BLaER1 treated with 17β-estradiol and CSF1 and Interleukin-3, amounts not matched to agents 10 nM and 100 nM (cell line): ENCODE data around the gene SASH1.

ENCODE experiments used
- H3K27ac ChIP-seq, 11 experiments: shearing (Covaris generic); formaldehyde crosslinking; 2 replicates each; pipeline ENCODE4 v1.8.1; 2022
- H3K27me3 ChIP-seq, 11 experiments: shearing (Covaris generic); formaldehyde crosslinking; 2 replicates each; pipeline ENCODE4 v1.8.1; 2022
- H3K36me3 ChIP-seq, 11 experiments: shearing (Covaris generic); formaldehyde crosslinking; 2 replicates each; pipeline ENCODE4 v1.8.1; 2022
- H3K4me1 ChIP-seq, 10 experiments: shearing (Covaris generic); formaldehyde crosslinking; 2 replicates each; pipeline ENCODE4 v1.8.1; 2022
- H3K4me2 ChIP-seq, 11 experiments: shearing (Covaris generic); formaldehyde crosslinking; 2 replicates each; pipeline ENCODE4 v1.8.1; 2022
- H3K4me3 ChIP-seq, 10 experiments: shearing (Covaris generic); formaldehyde crosslinking; 2 replicates each; pipeline ENCODE4 v1.8.1; 2022
- H3K9ac ChIP-seq, 11 experiments: shearing (Covaris generic); formaldehyde crosslinking; 2 replicates each; pipeline ENCODE4 v1.8.1; 2022
- H3K9me3 ChIP-seq, 11 experiments: shearing (Covaris generic); formaldehyde crosslinking; replicated peaks in 1 of 11; 2 replicates each; pipeline ENCODE4 v1.8.1; 2022
- H4K20me1 ChIP-seq, 11 experiments: shearing (Covaris generic); formaldehyde crosslinking; 2 replicates each; pipeline ENCODE4 v1.8.1; 2022
- Cebpa-rat ChIP-seq, 11 experiments: shearing (Covaris generic); IDR thresholded peaks; 2 replicates each; pipeline ENCODE4 v1.8.1; 2022

Gene SASH1

DNA sequence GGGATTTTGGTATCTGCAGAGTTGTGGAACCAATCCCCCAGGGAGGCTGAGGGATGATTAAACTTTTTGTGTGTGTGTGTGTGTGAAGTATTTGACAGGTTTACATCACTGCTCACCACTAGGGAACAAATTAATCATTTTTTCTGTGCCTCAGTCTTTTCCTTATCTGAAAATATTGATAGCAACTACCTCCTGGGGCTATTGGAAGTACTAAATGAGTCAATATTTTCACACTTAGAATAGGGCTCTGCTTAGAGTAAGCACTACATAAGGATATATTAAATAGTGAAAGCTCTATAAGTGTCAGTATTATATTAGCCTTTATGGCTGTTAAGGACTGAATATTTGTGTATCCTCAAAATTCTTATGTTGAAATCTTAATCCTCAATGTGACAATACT, 249.0 kb downstream of the SASH1 start:
- TF ChIP-seq Cebpa-rat (IDR thresholded peaks at IDR 0.05), result no peak
- no peaks in the 10 kb centered on the region for H3K36me3 ChIP-seq
- H4K20me1 ChIP-seq, result no peaks in the 10 kb centered on the region
- no peak overlapping the region for H3K9ac ChIP-seq
- peaks cover 0 to 10% (median 7%) of the 10 kb centered on the region in 10 experiments; a peak in 13 of 20 replicates for H3K4me1 ChIP-seq
- H3K27ac ChIP-seq, result no peak overlapping the region
- H3K9me3 ChIP-seq, result peaks cover 31 to 57% (median 44%) of the 10 kb centered on the region in 11 experiments
- H3K4me2 ChIP-seq, result no peak overlapping the region
- H3K27me3 ChIP-seq, result no peaks in the 10 kb centered on the region
- no peak overlapping the region for H3K4me3 ChIP-seq

DNA sequence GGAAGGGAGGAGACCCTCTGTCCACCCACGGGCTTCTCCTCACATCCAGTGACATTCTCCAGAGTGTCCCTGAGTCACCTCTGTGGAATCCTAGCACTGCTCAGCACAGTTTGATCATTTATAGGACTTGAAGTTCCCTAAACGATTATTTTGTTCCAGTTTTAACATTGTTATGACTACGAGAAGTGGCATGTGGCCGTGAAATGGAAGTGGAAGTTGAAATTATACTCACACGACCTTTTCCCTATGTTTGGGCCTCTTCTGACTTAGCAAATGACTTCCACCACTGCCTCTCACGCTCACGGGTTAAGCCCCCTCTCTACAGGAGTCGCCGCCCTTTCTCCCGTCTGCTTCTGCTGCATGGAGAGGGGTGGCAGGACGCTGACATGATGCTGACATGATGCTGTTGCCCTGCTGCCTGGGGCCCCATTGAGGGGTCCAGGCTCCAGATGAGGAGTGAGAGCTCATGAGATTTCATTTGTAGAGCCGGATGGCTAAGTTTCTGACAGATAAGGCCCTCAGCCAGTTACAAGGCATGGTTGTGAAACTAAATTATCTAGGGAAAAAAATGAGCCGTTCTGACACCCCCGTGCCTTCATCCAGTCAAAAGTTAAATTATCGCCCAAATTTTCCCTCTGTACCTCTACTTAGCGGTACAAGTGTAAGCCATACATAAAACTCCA, 250.6 kb downstream of the SASH1 start:
- no peak for TF ChIP-seq Cebpa-rat (IDR thresholded peaks at IDR 0.05)
- Histone ChIP-seq H4K20me1 (no peaks in the 10 kb centered on the region), H3K27me3 (no peaks in the 10 kb centered on the region), H3K27ac (no peak overlapping the region), H3K4me3 (no peak overlapping the region), H3K9ac (no peak overlapping the region), H3K4me2 (peak overlapping the region in 8 of 11 experiments; percentile 6 to 46 (median 31); a peak in 11 of 22 replicates), H3K4me1 (peaks cover 2 to 22% (median 16%) of the 10 kb centered on the region in 10 experiments), H3K36me3 (no peaks in the 10 kb centered on the region), H3K9me3 (peaks cover 15 to 41% (median 28%) of the 10 kb centered on the region in 11 experiments)

DNA sequence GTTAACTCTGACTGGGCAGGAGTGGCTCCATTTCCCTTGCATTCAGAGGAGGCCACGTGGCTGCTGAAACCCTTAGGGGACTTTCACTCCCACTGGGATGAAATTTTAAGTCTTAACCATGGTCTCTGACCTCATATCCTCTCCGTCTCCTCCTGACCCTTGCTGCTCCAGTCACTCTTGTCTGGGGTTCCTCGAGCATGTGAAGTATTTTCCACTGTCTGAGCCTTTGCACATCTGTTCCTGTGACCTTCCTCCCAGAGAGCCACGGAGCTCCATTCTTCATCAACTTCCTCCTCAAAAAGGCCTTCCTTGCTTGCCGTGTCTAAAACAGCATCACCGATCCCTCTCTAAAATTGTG, 251.2 kb downstream of the SASH1 start:
- Histone ChIP-seq H3K4me1 (peaks cover 7 to 28% (median 21%) of the 10 kb centered on the region in 10 experiments), H3K9me3 (peaks cover 10 to 36% (median 23%) of the 10 kb centered on the region in 11 experiments), H3K4me2 (peak overlapping the region in 7 of 11 experiments; percentile 6 to 46 (median 35); a peak in 10 of 22 replicates), H3K27me3 (no peaks in the 10 kb centered on the region), H3K9ac (no peak overlapping the region), H3K4me3 (no peak overlapping the region), H3K36me3 (no peaks in the 10 kb centered on the region), H3K27ac (no peak overlapping the region), H4K20me1 (no peaks in the 10 kb centered on the region)
- no peak for TF ChIP-seq Cebpa-rat (IDR thresholded peaks at IDR 0.05)

DNA sequence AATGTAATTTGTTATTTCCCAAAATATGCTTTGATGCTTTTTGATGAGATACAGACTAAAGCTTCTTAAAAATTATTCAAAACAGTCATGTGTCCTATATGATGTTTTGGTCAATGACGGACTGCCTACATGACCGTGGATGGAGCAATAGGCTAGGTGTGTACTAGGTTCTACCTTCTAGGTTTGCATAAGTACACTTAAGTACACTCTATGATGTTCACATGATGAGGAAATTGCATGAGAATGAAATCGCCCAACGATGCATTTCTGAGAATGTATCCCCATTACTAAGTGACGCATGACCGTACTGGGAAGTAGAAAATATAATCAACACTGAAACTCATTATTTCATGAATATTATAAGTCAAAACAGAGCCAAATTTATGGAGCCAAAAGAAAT, 252.9 kb downstream of the SASH1 start:
- TF ChIP-seq Cebpa-rat (IDR thresholded peaks at IDR 0.05), result no peak
- Histone ChIP-seq H3K4me2 (no peak overlapping the region), H3K36me3 (no peaks in the 10 kb centered on the region), H3K9me3 (peaks cover 0 to 26% (median 14%) of the 10 kb centered on the region in 11 experiments; a peak in 19 of 22 replicates), H3K4me1 (peaks cover 10 to 30% (median 23%) of the 10 kb centered on the region in 10 experiments), H3K27ac (no peak overlapping the region), H3K27me3 (no peaks in the 10 kb centered on the region), H3K4me3 (no peak overlapping the region), H4K20me1 (no peaks in the 10 kb centered on the region), H3K9ac (no peak overlapping the region)

DNA sequence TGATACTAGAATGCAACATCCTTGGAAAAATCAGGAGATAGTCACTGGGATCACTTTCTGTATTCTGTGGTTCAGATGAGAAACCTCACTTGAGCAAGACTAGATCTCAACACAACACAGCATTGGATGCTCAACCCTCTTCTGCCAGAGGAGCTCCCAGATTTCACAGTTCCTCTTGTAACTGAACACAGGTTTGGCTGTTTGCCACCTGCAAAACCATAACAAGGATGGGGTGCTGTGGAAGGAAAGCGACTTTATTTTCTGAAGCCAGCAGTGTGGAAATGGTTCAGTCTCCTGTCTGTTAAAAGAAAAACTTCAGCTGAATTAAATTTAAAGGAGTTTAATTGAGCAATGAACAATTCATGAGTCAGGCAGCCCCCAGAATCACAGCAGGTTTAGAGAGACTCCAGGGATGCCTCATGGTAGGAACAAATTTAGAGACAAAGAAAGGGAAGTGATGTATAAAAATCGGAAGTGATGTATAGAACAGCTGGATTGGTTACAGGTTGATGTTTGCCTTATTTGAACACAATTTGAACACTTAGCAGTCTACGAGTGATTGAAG, 254.3 kb downstream of the SASH1 start:
- Histone ChIP-seq H3K9me3 (peaks cover 11 to 30% (median 24%) of the 10 kb centered on the region in 11 experiments; a peak in 21 of 22 replicates), H3K4me3 (no peak overlapping the region), H4K20me1 (no peaks in the 10 kb centered on the region), H3K36me3 (no peaks in the 10 kb centered on the region), H3K4me2 (peak overlapping the region in 4 of 11 experiments; percentile 1 to 54 (median 8); a peak in 2 of 22 replicates), H3K4me1 (peaks cover 10 to 30% (median 23%) of the 10 kb centered on the region in 10 experiments), H3K27ac (no peak overlapping the region), H3K9ac (no peak overlapping the region), H3K27me3 (no peaks in the 10 kb centered on the region)
- no peak for TF ChIP-seq Cebpa-rat (IDR thresholded peaks at IDR 0.05)

DNA sequence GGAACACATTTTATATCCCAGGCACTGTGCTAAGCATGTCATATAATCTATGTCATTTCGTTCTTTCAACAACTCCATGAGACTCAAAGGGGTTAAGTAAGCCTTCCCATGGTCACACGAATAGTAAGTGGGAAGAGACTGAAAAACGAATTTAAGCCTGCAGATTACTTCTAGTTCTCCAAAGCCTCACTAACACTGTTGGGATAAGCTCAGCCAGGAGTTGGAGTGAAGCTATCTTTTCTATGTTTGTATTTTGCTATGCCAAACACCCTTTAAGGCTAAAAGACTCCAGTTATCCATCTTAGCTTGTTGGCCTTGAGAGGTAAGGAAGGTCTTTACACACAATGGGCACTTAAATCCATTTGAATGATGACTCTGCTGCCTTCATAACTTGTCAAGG, 256.1 kb downstream of the SASH1 start:
- Histone ChIP-seq H3K9me3 (peaks cover 21 to 40% (median 29%) of the 10 kb centered on the region in 11 experiments; a peak in 21 of 22 replicates), H4K20me1 (no peaks in the 10 kb centered on the region), H3K36me3 (no peaks in the 10 kb centered on the region), H3K9ac (no peak overlapping the region), H3K4me1 (peaks cover 10 to 25% (median 19%) of the 10 kb centered on the region in 10 experiments), H3K4me3 (no peak overlapping the region), H3K27ac (no peak overlapping the region), H3K4me2 (peak overlapping the region; percentile 3 to 64 (median 38); a peak in 17 of 22 replicates), H3K27me3 (no peaks in the 10 kb centered on the region)
- no peak for TF ChIP-seq Cebpa-rat (IDR thresholded peaks at IDR 0.05)

DNA sequence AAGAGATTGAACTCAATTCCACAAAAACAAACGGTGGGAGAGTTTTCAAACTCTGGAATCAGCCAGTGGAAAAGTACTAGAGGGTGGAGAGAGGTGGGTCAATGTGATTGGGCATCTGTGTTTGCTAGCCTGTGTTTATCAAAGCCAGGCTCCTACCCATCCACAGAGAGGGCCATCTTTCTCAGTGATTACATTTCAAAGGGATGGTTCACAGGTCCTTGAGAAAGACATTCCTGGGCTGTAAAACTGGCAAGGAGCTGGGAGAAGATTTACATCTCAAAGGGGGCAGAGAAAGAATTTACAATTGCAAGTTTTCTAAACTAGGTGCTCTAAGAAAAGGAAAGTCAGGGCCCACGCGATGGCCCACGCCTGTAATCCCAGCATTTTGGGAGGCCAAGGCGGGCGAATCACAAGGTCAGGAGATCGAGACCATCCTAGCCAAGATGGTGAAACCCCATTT, 257.4 kb downstream of the SASH1 start:
- H3K4me2 ChIP-seq, result no peak overlapping the region
- no peaks in the 10 kb centered on the region for H3K36me3 ChIP-seq
- H3K4me3 ChIP-seq, result no peak overlapping the region
- no peak overlapping the region for H3K9ac ChIP-seq
- no peak overlapping the region for H3K27ac ChIP-seq
- no peak for TF ChIP-seq Cebpa-rat (IDR thresholded peaks at IDR 0.05)
- peaks cover 10 to 22% (median 17%) of the 10 kb centered on the region in 10 experiments for H3K4me1 ChIP-seq
- H3K27me3 ChIP-seq, result no peaks in the 10 kb centered on the region
- H4K20me1 ChIP-seq, result no peaks in the 10 kb centered on the region
- H3K9me3 ChIP-seq, result peaks cover 21 to 44% (median 29%) of the 10 kb centered on the region in 11 experiments; a peak in 21 of 22 replicates
